Measurements from ENCODE around the gene RETREG2. TPM values are rescaled to one million over a fixed set of nuclear protein-coding genes. Genes with fewer than 3 reads are reported as not detected.

The RETREG2 gene
- total RNA-seq, 2 experiments from 2014 or later, result 95.1 to 102 TPM

DNA sequence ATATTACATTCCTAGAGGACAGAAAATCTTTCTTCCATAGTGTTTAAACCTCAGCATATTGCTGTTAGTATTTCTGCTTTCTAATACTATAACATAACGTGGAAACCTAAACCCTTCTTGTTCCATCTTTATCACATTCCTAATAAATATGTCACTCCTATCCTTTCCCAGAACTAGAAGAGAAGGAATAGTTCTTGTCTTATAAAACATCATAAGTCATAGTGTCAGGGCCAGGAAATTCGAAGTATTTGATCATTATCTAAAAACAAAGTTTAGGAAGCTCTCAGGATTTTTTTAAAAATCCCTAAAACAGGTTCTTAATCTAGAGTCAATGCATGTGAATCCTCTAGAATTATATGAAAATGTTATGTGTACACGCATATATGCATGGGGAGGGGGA lies 19.5 kb upstream of the RETREG2 start:
- H3K9me3 Mint-ChIP-seq, result no peaks in the 10 kb centered on the region
- ChIA-PET CTCF (interaction anchor here (0.7 to 9.2 kb wide), 12 partner anchors 10 to 270 kb away, joined by 3 to 85 read pairs (median 6); partner anchors contain the start of gene CNPPD1), POLR2A (interaction anchor here (0.7 kb wide), 1 partner anchor 70 kb away, joined by 4 read pairs; no protein-coding TSS in a partner anchor)
- peaks cover 15% of the 10 kb centered on the region for H3K36me3 Mint-ChIP-seq (ENCODE audit: low read depth)
- H3K4me1 Mint-ChIP-seq, result peaks cover 31% of the 10 kb centered on the region
- no peak for DNase-seq
- no peaks in the 10 kb centered on the region for H3K27me3 Mint-ChIP-seq
- H3K4me3 Mint-ChIP-seq, result no peak overlapping the region
- H3K27ac Mint-ChIP-seq, result no peak overlapping the region

DNA sequence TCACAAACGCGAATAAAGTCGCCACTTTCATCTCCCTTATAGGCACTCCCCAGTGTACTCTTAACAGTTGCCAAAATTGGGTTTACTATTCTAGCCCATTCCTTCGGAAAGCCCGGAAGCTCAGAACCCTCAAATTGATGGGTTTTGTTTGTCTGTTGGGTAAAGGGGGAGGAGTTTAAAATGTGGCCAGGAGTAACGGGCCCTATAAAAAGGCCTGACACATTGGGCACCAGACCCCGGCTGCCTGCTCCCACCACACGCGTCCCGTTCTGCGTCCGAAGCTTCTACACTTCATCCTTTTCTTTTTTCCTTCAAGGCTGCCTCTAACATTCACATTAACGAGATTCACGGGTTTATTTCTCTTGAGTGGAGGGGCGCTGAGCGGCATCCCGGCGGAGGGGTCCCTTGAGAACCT lies 18.3 kb upstream of the RETREG2 start:
- POLR2A ChIA-PET, result no interaction called here
- Mint-ChIP-seq H3K4me3 (peak overlapping the region; percentile 84), H3K4me1 (peaks cover 31% of the 10 kb centered on the region), H3K27ac (peak overlapping the region; percentile 96), H3K9me3 (no peaks in the 10 kb centered on the region), H3K27me3 (no peaks in the 10 kb centered on the region), H3K36me3 (ENCODE audit: low read depth) (peaks cover 12% of the 10 kb centered on the region)
- CTCF ChIA-PET, result interaction anchor here (0.7 to 9.2 kb wide), 17 partner anchors 10 to 262 kb away, joined by 3 to 85 read pairs (median 5); partner anchors contain the start of genes CNPPD1, DNPEP and SLC23A3
- no peak for DNase-seq

DNA sequence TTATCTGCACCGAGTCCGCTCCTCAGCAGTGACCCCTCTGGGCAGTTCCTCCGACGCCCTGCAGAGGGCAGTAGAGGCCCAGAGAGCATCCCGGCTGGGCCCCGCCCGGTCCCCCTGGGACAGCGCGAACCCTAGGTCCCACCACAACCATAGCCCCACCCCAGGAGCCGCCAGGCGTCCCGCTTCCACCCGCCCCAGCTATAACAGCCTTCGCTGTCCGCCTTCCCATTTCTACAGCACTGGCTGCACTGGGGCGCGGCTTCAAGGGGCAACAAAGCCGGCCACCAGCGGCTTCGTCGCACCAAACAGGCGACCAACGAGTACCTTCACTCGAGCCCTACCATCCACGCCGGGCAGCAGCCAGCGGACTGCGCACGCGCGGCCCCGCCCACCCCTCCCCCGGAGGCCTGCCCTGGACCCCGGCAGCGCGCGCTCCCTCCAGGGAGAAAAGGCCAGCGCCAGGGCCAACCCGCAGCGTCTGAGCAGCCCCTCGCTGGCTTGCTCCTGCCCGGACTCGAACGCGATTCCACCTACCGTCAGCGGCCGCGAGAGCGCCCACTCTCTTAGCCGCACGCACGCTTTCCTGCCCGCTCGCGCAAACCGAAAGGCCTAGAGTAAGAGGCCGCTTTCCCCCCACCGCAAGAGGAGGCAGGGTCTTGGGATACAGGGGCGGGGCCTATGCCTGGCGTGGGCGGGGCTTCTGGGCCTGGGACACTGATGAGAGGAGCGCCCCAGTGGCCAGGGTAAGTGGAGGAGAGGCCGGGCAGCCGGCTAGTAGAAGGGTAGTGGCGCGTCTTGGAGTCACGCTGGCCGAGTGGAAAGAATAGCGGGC lies 17.7 kb upstream of the RETREG2 start, which contains the start of gene NHEJ1:
Gene NHEJ1 (minus strand): TSS at position 630 of the 832 bp plus-strand sequence. CDS start 2,453 bp downstream, outside the sequence.
- H3K36me3 Mint-ChIP-seq (ENCODE audit: low read depth), result peaks cover 12% of the 10 kb centered on the region
- ChIA-PET POLR2A (no interaction called here), CTCF (interaction anchor here (0.7 to 9.2 kb wide), 13 partner anchors 12 to 227 kb away, joined by 3 to 85 read pairs (median 5); partner anchors contain the start of genes CNPPD1 and DNPEP)
- peaks cover 31% of the 10 kb centered on the region for H3K4me1 Mint-ChIP-seq
- H3K4me3 Mint-ChIP-seq, result peak within 1 kb of the TSS; percentile 84
- H3K9me3 Mint-ChIP-seq, result no peaks in the 10 kb centered on the region
- no peaks in the 10 kb centered on the region for H3K27me3 Mint-ChIP-seq
- peak within 1 kb of the TSS; percentile 96 for H3K27ac Mint-ChIP-seq
- DNase-seq, result peak; percentile 92

DNA sequence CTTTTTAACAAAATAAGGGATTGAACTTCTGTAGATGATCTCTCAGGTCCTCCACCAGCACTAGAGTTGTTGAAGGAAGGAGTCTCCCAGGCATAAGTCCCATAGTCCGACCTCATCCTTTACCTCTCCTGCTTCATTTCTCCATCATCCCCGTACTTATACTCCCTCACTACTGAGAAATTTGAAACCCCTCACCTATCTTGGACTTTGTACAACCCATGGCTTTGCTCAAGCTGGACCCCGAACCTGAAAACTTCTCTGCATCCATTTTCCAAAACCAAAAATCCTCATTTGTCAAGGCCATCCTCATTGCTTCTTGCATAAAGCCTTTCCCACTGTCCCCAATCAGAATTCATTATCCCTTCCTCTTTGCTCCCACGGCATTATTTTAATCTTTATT lies 17.0 kb upstream of the RETREG2 start:
- Mint-ChIP-seq H3K27me3 (no peaks in the 10 kb centered on the region), H3K27ac (peak overlapping the region; percentile 96), H3K36me3 (ENCODE audit: low read depth) (peaks cover 14% of the 10 kb centered on the region), H3K9me3 (no peaks in the 10 kb centered on the region), H3K4me1 (peaks cover 31% of the 10 kb centered on the region), H3K4me3 (peak overlapping the region; percentile 84)
- CTCF ChIA-PET, result interaction anchor here (1.1 to 3.9 kb wide), 2 partner anchors 13 to 19 kb away, joined by 3 to 37 read pairs; partner anchors contain the start of gene CNPPD1
- POLR2A ChIA-PET, result no interaction called here
- no peak for DNase-seq

DNA sequence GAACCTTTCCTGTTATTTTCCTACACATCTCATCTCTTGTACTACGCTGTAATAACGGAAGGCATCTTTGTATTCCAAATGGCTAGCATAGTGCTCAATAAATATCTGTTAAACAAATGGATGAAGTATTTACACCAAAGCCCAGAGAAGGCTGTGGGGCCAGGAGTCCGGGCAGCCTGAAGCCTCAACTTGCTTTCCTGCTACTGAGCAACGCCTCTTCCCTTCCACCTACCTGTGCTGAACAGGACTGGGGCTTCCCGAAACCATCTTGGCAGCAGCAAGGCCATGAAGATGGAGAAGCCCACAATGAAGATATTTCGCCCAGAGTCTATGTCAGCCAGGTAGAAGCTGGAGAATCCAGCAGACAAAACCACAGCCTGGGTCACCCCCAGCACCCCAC lies 14.9 kb upstream of the RETREG2 start:
- ChIA-PET CTCF (interaction anchor here (0.9 to 2.1 kb wide), 2 partner anchors 128 to 132 kb away, joined by 3 to 10 read pairs; no protein-coding TSS in a partner anchor), POLR2A (no interaction called here)
- no peak overlapping the region for H3K4me3 Mint-ChIP-seq
- H3K36me3 Mint-ChIP-seq (ENCODE audit: low read depth), result peaks cover 3% of the 10 kb centered on the region
- DNase-seq, result no peak
- peaks cover 24% of the 10 kb centered on the region for H3K4me1 Mint-ChIP-seq
- no peaks in the 10 kb centered on the region for H3K9me3 Mint-ChIP-seq
- no peak overlapping the region for H3K27ac Mint-ChIP-seq
- no peaks in the 10 kb centered on the region for H3K27me3 Mint-ChIP-seq

DNA sequence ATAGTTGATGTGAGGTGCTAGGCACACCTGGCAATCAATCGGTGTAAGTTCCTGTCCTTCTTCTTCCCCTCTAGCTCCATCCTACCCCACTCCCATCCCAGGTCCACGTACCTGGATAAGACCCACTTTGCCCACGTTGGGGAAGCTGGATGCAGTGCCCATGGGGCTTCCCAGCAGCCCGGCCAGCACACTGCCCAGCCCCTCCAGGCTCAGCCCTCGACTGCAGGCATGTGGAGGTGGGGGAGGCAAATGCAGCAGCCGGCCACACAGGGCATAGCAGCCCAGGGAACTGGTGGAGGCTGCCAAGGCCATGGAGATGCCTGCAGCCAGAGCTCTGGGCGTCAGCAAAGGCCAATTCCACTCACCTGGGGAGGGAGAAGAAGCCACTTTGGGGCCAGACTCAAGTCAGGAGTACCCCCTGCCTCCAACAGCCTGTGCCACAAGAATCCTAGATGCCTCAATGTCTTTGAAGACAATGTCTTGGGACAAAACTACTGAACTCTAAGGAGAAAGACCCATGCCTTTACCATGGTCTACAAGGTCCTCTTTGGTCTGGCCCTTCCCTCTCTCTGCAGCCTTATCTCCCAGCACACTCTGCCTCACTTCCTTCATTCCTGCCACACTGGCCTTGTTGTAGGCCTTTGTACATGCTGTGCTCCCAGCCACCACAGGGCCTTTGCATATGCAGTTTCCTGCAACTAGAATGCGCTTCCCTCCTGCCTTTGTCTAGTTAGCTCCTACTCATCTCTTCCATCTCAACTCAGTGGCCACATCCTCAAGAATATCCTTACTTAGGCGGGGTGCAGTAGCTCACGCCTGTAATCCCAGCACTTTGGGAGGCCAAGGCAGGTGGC lies 12.8 kb upstream of the RETREG2 start:
- no peaks in the 10 kb centered on the region for H3K9me3 Mint-ChIP-seq
- ChIA-PET POLR2A (no interaction called here), CTCF (interaction anchor here (1.1 to 2.2 kb wide), 5 partner anchors 11 to 136 kb away, joined by 3 to 10 read pairs (median 5); partner anchors contain the start of gene CNPPD1)
- no peak overlapping the region for H3K27ac Mint-ChIP-seq
- peaks cover 3% of the 10 kb centered on the region for H3K36me3 Mint-ChIP-seq (ENCODE audit: low read depth)
- H3K4me1 Mint-ChIP-seq, result peaks cover 10% of the 10 kb centered on the region
- H3K27me3 Mint-ChIP-seq, result no peaks in the 10 kb centered on the region
- no peak overlapping the region for H3K4me3 Mint-ChIP-seq
- no peak for DNase-seq

DNA sequence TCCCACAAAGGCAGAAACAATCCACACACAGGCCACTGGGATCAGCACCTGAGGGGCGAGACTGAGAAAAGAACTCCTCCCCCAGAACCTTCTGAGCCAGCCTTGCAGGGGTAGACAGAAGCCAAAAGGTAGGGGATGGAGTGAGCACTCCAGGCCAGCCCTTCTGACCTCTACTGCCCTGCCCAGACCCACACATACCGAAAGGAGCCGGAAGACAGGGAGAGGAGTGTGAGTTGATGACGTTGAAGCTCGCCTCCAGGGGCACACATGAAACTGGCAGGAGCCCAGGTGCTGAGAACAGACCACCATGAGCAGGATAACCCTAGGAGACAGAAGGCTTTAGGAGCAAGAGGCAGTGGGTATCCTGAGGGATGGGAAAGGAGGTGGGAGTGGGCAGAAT lies 10.1 kb upstream of the RETREG2 start:
- ChIA-PET POLR2A (no interaction called here), CTCF (interaction anchor here (2.6 kb wide), 1 partner anchor 127 kb away, joined by 16 read pairs; no protein-coding TSS in a partner anchor)
- H3K4me3 Mint-ChIP-seq, result no peak overlapping the region
- H3K27me3 Mint-ChIP-seq, result no peaks in the 10 kb centered on the region
- peaks cover 21% of the 10 kb centered on the region for H3K36me3 Mint-ChIP-seq (ENCODE audit: low read depth)
- DNase-seq, result no peak
- no peak overlapping the region for H3K27ac Mint-ChIP-seq
- peaks cover 9% of the 10 kb centered on the region for H3K4me1 Mint-ChIP-seq
- no peaks in the 10 kb centered on the region for H3K9me3 Mint-ChIP-seq

DNA sequence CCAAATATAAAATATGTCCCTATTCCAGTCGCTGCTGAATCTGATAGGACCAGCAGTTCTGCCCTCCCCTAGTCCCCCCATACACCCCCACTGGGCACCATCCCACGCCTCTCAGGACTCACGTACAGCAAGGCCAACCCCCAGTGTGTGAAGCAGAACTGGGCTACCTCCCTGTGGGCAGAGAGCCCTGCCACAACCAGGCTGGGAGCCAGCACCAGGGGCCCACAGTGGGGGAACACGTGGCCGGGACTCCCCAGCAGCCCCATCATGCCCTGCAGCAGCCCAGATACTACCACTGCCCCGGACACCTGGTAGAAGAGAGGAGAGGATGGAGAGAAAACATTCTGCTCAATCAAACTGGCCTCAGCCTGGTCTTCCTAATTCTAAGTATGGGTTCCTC lies 9.5 kb upstream of the RETREG2 start:
- Mint-ChIP-seq H3K36me3 (ENCODE audit: low read depth) (peaks cover 25% of the 10 kb centered on the region), H3K4me3 (no peak overlapping the region), H3K27me3 (no peaks in the 10 kb centered on the region), H3K27ac (no peak overlapping the region), H3K4me1 (peaks cover 9% of the 10 kb centered on the region), H3K9me3 (no peaks in the 10 kb centered on the region)
- CTCF ChIA-PET, result interaction anchor here (2.6 kb wide), 1 partner anchor 126 kb away, joined by 16 read pairs; no protein-coding TSS in a partner anchor
- DNase-seq, result no peak
- POLR2A ChIA-PET, result no interaction called here

DNA sequence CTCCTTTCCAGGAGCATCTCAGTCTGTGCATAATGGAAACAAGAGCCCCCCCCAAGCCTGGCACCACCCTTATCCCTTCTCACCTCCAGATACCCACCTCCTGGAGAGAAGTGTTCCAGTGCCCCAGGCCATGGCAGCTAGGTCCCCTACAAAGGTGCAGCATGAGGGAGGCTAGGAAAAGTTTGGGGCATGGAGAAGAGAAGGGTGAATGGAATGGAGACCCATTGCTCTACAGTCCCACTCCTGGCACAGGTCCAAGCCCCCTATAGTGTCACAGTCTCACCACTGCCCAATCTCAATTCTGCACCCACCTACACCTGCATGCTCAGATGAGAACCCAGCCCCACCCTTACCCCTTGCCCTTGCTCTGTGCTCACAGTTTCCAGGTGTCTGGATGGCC lies 9.1 kb upstream of the RETREG2 start:
- no peak overlapping the region for H3K4me3 Mint-ChIP-seq
- no peak overlapping the region for H3K27ac Mint-ChIP-seq
- no peaks in the 10 kb centered on the region for H3K27me3 Mint-ChIP-seq
- no peaks in the 10 kb centered on the region for H3K9me3 Mint-ChIP-seq
- no peak for DNase-seq
- peaks cover 27% of the 10 kb centered on the region for H3K36me3 Mint-ChIP-seq (ENCODE audit: low read depth)
- H3K4me1 Mint-ChIP-seq, result peaks cover 12% of the 10 kb centered on the region
- POLR2A ChIA-PET, result no interaction called here
- CTCF ChIA-PET, result interaction anchor here (1.5 to 2.6 kb wide), 2 partner anchors 12 to 126 kb away, joined by 3 to 16 read pairs; no protein-coding TSS in a partner anchor

DNA sequence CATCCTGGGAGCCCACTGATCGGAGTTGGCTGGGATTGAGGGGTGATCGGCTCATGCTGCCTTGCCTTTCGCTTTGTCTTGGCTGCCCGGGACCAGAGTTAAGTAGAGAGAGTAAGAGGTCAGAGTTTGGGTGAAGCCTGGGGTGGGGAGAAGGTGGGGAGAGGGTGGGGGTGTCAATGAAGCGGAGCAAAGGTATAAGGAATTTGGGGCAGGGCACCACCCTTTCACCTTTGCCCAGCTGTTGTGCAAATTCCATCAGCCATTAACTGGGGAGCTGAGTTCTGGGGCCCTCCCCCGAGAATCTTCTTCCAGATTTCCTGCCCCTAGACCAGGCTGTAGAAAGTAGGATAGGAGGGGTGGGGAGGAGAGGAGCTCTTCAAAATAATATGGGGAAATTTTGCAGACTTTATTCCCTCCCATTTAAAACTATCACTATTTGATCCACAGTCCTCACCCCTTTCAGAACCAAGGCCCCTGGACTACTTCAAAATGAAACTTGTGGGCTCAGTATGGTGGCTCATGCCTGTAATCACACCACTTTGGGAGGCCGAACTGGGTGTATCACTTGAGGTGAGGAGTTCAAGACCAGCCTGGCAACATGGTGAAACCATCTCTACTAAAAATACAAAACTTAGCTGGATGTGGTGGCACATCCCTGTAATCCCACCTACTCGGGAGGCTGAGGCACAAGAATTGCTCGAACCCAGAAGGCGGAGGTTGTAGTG lies 8.0 kb upstream of the RETREG2 start, which contains the start of gene SLC23A3:
Gene SLC23A3 (minus strand): TSS at position 100 of the 725 bp plus-strand sequence. CDS start 45 bp downstream, at position 55.
- no peak within 1 kb of the TSS for H3K4me3 Mint-ChIP-seq
- CTCF ChIA-PET, result interaction anchor here (0.8 to 2.6 kb wide), 10 partner anchors 11 to 142 kb away, joined by 3 to 16 read pairs (median 3); partner anchors contain the start of gene PTPRN
- H3K4me1 Mint-ChIP-seq, result peaks cover 22% of the 10 kb centered on the region
- peaks cover 36% of the 10 kb centered on the region for H3K36me3 Mint-ChIP-seq (ENCODE audit: low read depth)
- POLR2A ChIA-PET, result no interaction called here
- DNase-seq, result no peak
- H3K9me3 Mint-ChIP-seq, result no peaks in the 10 kb centered on the region
- no peaks in the 10 kb centered on the region for H3K27me3 Mint-ChIP-seq
- no peak within 1 kb of the TSS for H3K27ac Mint-ChIP-seq

DNA sequence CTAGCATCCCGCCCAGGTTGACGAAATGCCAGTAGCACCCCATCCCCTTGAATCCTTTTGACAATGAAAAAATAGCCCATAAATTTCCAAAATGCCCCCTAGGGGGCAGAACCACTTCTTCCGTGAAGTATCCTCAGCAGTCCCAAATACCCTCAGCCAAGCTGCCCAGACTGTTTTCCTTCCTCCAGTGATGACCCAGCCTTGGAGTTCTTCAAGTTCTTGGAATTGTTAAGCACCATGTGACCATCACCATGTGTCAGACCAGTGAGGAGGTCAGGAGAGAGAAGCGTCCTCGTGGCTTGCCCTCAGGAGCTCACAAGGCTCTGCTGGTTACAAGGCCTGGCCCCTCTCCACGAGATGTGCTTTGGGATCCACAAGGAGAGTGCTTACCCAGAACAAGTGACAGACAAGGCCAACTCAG lies 6.8 kb upstream of the RETREG2 start:
- ChIA-PET CTCF (interaction anchor here (0.8 to 6.7 kb wide), 13 partner anchors 11 to 144 kb away, joined by 3 to 37 read pairs (median 4); partner anchors contain the start of genes GLB1L, NHEJ1, STK16 and ZFAND2B), POLR2A (no interaction called here)
- peak; percentile 56 for DNase-seq
- Mint-ChIP-seq H3K4me3 (no peak overlapping the region), H3K36me3 (ENCODE audit: low read depth) (peaks cover 41% of the 10 kb centered on the region), H3K9me3 (no peaks in the 10 kb centered on the region), H3K27ac (no peak overlapping the region), H3K27me3 (no peaks in the 10 kb centered on the region), H3K4me1 (peaks cover 32% of the 10 kb centered on the region)

Measured in activated CD4-positive, alpha-beta T cell treated with anti-CD3 and anti-CD28 coated beads, Interleukin-2, amount 10 ng/mL, durations not matched to agents 7 days and 5 days (primary cell).